Naive thymus-derived CD4-positive, alpha-beta T cell (primary cell): ENCODE data around the gene PAIP1. TPM values are rescaled to one million over a fixed set of nuclear protein-coding genes. Genes with fewer than 3 reads are reported as not detected.

Experiments
- ATAC-seq: fragments of 150-1000 bp; cut with Tn5 transposase; 2 replicates; pipeline ENCODE4 v1.10.0; 2021; ENCODE audit warnings: mild to moderate bottlenecking, moderate library complexity
- CTCF ChIA-PET: fragments of 350-600 bp; sonication (Branson Sonifier 250); formaldehyde crosslinking; loops from one replicate; lab custom pipeline; 2021; ENCODE audit warnings: antibody characterized with exemption; lab: Charles Lee
- POLR2A ChIA-PET: fragments of 350-600 bp; sonication (Branson Sonifier 250); formaldehyde crosslinking; loops from one replicate; lab custom pipeline; 2021; ENCODE audit warnings: antibody characterized with exemption, inconsistent platforms; lab: Charles Lee
- DNase-seq, 9 donors: peaks; one replicate each; pipeline versions ENCODE4 v3.0.0 to v3.0.0-alpha.2; 2020 to 2022; ENCODE audit warnings: mixed read lengths in 1 of 9
- H3K27ac ChIP-seq: one replicate; pipeline ENCODE4 v1.7.0; 2013; ENCODE audit warnings: mild to moderate bottlenecking, low read depth, low read length, moderate library complexity
- H3K27me3 ChIP-seq, 2 donors: one replicate each; pipeline ENCODE4 v1.7.0; 2013; ENCODE audit warnings: low read length in 2 of 2, mild to moderate bottlenecking in 2 of 2, moderate library complexity in 2 of 2; ENCODE audit not compliant: control insufficient read depth in 2 of 2, insufficient read depth in 2 of 2
- H3K36me3 ChIP-seq, 3 experiments: 1 replicate in 2 of 3; 2 replicates in 1 of 3; pipeline ENCODE4 v1.7.0; 2013; ENCODE audit warnings: low read length in 3 of 3, mild to moderate bottlenecking in 3 of 3, moderate library complexity in 1 of 3; ENCODE audit not compliant: insufficient read depth in 3 of 3, control insufficient read depth in 2 of 3
- H3K4me1 ChIP-seq, 2 donors: one replicate each; pipeline ENCODE4 v1.7.0; 2013; ENCODE audit warnings: low read length in 2 of 2, mild to moderate bottlenecking in 2 of 2, moderate library complexity in 1 of 2; ENCODE audit not compliant: control insufficient read depth in 2 of 2, insufficient read depth in 2 of 2
- H3K4me3 ChIP-seq: 2 replicates; pipeline ENCODE4 v1.7.0; 2013; ENCODE audit warnings: mild to moderate bottlenecking, low read length
- H3K9me3 ChIP-seq, 3 experiments: 1 replicate in 2 of 3; 2 replicates in 1 of 3; pipeline ENCODE4 v1.7.0; 2013; ENCODE audit warnings: low read length in 3 of 3; ENCODE audit not compliant: control insufficient read depth in 2 of 3
- H3K27ac Mint-ChIP-seq, 9 donors: one replicate each; pipeline ENCODE4 v1.8.0; 2020 to 2022; ENCODE audit warnings: mixed read lengths in 9 of 9, mild to moderate bottlenecking in 8 of 9, moderate library complexity in 5 of 9, inconsistent platforms in 2 of 9
- H3K27me3 Mint-ChIP-seq, 5 donors: one replicate each; pipeline ENCODE4 v1.8.0; 2021 to 2022; ENCODE audit warnings: mixed read lengths in 5 of 5, mild to moderate bottlenecking in 1 of 5
- H3K36me3 Mint-ChIP-seq, 5 donors: one replicate each; pipeline ENCODE4 v1.8.0; 2020 to 2022; ENCODE audit warnings: mixed read lengths in 5 of 5, mild to moderate bottlenecking in 3 of 5, inconsistent platforms in 1 of 5
- H3K4me1 Mint-ChIP-seq, 7 donors: one replicate each; pipeline ENCODE4 v1.8.0; 2020 to 2022; ENCODE audit warnings: mixed read lengths in 7 of 7, mild to moderate bottlenecking in 3 of 7, inconsistent platforms in 1 of 7
- H3K4me3 Mint-ChIP-seq, 10 donors: one replicate each; pipeline ENCODE4 v1.8.0; 2020 to 2022; ENCODE audit warnings: mild to moderate bottlenecking in 10 of 10, mixed read lengths in 10 of 10, moderate library complexity in 6 of 10, inconsistent platforms in 2 of 10
- H3K9me3 Mint-ChIP-seq, 11 donors: one replicate each; pipeline ENCODE4 v1.8.0; 2020 to 2022; ENCODE audit warnings: mixed read lengths in 11 of 11, mild to moderate bottlenecking in 4 of 11, inconsistent platforms in 1 of 11, moderate library complexity in 1 of 11
- intact Hi-C, 2 donors: fragments of 100-400 bp; cut with micrococcal nuclease; formaldehyde crosslinking; loops; one replicate each; pipeline ENCODE4 v1.15.1; 2023
- polyA plus RNA-seq, 2 donors: library from polyadenylated mRNA; unstranded; fragments of 300-500 nt; fragmentation: Illumina TruSeq; gene quantifications; one replicate each; pipeline ENCODE4 v1.2.3, GENCODE V29; 2021
- total RNA-seq, 6 experiments: library from RNA in 5 of 6; stranded (reverse) in 5 of 6; gene quantifications; 1 replicate in 5 of 6; 2 replicates in 1 of 6; pipeline ENCODE4 v1.2.3 and lab custom pipeline; 2021 to 2026

Gene PAIP1
- total and polyA plus RNA-seq, 7 experiments from 2014 or later: 20.7 to 47.8 (median 39.2) TPM

DNA sequence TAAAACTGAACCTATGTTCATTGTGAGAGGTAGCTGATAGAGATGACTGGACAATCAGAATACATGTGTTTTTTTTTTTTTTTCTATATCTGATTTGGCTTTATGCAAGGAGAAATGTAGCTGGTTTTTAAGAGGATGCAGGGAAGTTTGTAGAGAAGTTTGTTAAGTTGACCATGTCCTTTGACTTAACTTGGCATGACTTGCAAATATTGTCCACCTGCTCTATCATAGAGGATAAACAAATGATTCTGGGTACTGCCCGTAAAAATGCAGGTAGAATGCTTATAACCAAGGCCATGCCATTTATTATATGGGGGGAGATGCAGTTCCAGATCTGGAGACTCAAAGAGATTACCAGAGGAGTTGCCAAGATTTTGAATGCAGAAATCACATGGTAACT is 32.4 kb upstream of the PAIP1 start:
- intact Hi-C loops: no loop called here
- H3K4me3 Mint-ChIP-seq: no peak overlapping the region
- ChIA-PET CTCF (no interaction called here), POLR2A (no interaction called here)
- no peaks in the 10 kb centered on the region for H3K27me3 Mint-ChIP-seq
- H3K36me3 Mint-ChIP-seq: peaks cover 4 to 28% (median 11%) of the 10 kb centered on the region in 5 donors
- peaks cover 0 to 7% (median 0%) of the 10 kb centered on the region in 7 donors for H3K4me1 Mint-ChIP-seq
- Histone ChIP-seq H3K27me3 (no peaks in the 10 kb centered on the region), H3K9me3 (no peaks in the 10 kb centered on the region), H3K4me3 (no peak overlapping the region), H3K4me1 (no peaks in the 10 kb centered on the region), H3K27ac (no peak overlapping the region), H3K36me3 (no peaks in the 10 kb centered on the region)
- H3K9me3 Mint-ChIP-seq: no peaks in the 10 kb centered on the region
- no peak for DNase-seq
- no peak overlapping the region for H3K27ac Mint-ChIP-seq
- ATAC-seq: no peak

DNA sequence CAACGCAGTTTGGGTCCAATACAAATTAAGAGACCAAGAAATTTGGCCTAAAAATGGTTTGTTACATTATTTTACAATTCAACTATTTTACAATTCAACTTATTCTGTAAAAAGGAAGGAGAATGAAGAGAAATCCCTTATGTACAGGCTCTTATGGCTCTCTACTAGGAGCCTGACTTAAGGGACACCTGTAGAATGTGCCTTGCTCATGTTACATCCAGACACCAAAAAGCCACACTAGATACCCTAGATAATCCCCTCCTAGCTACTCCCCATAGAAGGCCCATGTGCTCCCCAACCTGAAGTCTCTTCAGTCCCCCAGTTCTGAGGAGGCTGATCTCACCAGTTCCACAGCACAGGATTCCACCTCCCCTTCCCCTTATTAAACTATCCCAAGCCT is 32.0 kb upstream of the PAIP1 start:
- Mint-ChIP-seq H3K9me3 (no peaks in the 10 kb centered on the region), H3K4me3 (no peak overlapping the region), H3K4me1 (peaks cover 0 to 7% (median 0%) of the 10 kb centered on the region in 7 donors), H3K27me3 (no peaks in the 10 kb centered on the region), H3K27ac (no peak overlapping the region), H3K36me3 (peaks cover 4 to 28% (median 11%) of the 10 kb centered on the region in 5 donors)
- Histone ChIP-seq H3K36me3 (no peaks in the 10 kb centered on the region), H3K27ac (no peak overlapping the region), H3K27me3 (no peaks in the 10 kb centered on the region), H3K4me1 (no peaks in the 10 kb centered on the region), H3K9me3 (no peaks in the 10 kb centered on the region), H3K4me3 (no peak overlapping the region)
- DNase-seq (no peak), ATAC-seq (no peak)
- ChIA-PET POLR2A (interaction anchor here (0.6 kb wide), 2 partner anchors 38 to 1118 kb away, joined by 3 to 4 read pairs; no protein-coding TSS in a partner anchor), CTCF (no interaction called here)
- intact Hi-C loops: no loop called here

DNA sequence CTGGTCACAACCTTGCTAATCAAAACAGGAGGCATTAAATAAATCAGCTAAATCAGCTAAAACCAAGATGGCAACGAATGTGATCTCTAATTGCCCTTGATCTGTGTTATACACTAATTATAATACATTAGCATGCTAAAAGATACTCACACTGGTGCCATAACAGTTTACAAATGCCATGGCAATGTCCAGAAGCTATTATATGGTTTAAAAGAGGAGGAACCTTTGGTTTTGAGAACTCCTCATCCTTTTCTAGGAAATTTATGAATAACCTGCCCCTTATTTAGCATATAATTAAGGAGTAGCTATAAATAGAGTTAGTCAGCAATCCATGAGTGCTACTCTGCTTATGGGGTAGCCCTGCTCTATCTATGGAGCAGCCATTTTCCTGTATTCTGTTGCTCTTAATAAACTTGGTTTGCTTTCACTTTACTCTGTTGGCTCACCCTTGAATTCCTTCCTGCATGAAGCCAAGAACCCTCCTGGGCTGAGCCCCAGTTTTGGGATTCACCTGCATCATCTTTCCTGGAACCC is 27.4 kb upstream of the PAIP1 start:
- no peaks in the 10 kb centered on the region for H3K27me3 Mint-ChIP-seq
- peaks cover 0 to 42% (median 14%) of the 10 kb centered on the region in 5 donors for H3K36me3 Mint-ChIP-seq
- Histone ChIP-seq H3K27me3 (no peaks in the 10 kb centered on the region), H3K36me3 (no peaks in the 10 kb centered on the region), H3K9me3 (no peaks in the 10 kb centered on the region), H3K4me3 (no peak overlapping the region), H3K27ac (no peak overlapping the region), H3K4me1 (no peaks in the 10 kb centered on the region)
- no peak for DNase-seq
- ATAC-seq: no peak
- ChIA-PET POLR2A (interaction anchor here (0.9 kb wide), 1 partner anchor 100 kb away, joined by 4 read pairs; the partner anchor contains the start of gene TMEM267), CTCF (no interaction called here)
- H3K27ac Mint-ChIP-seq: no peak overlapping the region
- H3K4me3 Mint-ChIP-seq: no peak overlapping the region
- H3K4me1 Mint-ChIP-seq: no peaks in the 10 kb centered on the region
- no peaks in the 10 kb centered on the region for H3K9me3 Mint-ChIP-seq
- intact Hi-C loops: no loop called here

DNA sequence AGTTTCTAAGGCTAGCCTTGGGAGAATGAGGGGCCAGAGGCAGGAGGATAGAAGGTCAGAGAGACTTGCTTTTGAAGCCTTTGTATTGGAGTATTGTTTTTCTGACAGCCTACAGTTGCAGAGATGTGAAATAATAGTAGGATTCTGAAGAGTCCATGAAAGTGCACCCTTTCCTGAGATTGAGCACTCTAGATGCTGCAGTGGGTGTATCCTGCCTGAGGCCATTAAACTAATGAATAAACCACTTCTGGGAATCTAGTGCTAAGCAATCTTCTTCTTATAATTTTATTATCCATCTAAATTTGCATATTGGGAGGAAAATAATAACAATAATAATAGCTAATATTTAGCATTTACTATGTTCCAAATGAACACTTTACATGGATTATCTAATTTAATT is 26.8 kb upstream of the PAIP1 start:
- Histone ChIP-seq H3K27ac (no peak overlapping the region), H3K9me3 (no peaks in the 10 kb centered on the region), H3K36me3 (no peaks in the 10 kb centered on the region), H3K4me1 (no peaks in the 10 kb centered on the region), H3K4me3 (no peak overlapping the region), H3K27me3 (no peaks in the 10 kb centered on the region)
- no peaks in the 10 kb centered on the region for H3K27me3 Mint-ChIP-seq
- CTCF ChIA-PET: no interaction called here
- no peak overlapping the region for H3K4me3 Mint-ChIP-seq
- intact Hi-C loops: no loop called here
- H3K4me1 Mint-ChIP-seq: no peaks in the 10 kb centered on the region
- peaks cover 0 to 41% (median 11%) of the 10 kb centered on the region in 5 donors for H3K36me3 Mint-ChIP-seq
- DNase-seq (no peak), ATAC-seq (no peak)
- POLR2A ChIA-PET: interaction anchor here (0.9 kb wide), 1 partner anchor 100 kb away, joined by 4 read pairs; the partner anchor contains the start of gene TMEM267
- no peaks in the 10 kb centered on the region for H3K9me3 Mint-ChIP-seq
- no peak overlapping the region for H3K27ac Mint-ChIP-seq

DNA sequence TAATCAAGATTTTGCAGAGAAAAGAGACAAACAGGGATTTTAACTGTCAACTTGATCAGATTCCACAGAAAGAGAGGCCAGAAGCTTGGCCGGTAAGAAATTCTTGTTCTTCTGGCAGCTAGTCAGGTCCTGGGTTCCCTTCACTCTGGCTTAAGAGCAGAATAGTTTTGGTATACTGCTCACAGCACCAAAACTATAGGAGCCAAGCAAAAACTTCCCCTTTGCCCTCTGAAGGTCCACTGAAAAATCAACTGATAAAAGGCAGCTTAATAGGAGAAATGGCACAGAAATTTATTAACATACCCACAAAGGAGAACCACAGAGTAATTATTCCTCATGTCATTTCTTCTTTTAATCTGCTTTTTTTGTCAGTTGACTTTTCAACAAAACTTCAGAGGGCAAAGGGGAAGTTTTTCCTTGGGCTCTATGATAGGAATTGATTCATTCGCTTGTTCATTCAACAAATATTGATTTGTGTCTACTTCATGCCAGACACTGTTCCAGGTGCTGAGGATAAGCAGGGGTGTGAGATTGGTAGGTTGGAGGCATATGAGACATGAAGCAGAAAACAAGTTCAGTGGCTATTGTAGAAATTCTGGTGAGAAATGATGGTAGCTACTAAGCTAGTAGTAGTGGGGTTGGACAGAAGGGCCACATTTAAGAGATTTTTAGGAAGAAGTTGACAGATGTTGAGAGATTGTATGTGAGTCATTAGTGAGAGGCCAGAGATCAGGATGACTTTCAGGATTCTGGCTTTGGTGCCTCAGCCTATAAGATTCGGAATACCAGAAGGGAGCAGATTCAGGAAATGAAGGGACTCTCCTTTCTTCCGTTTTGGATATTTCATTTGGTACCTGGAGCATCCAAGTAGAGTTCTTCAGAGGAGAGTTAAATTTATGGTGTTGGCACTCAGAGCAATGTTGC is 25.5 kb upstream of the PAIP1 start:
- Mint-ChIP-seq H3K36me3 (peaks cover 0 to 38% (median 11%) of the 10 kb centered on the region in 5 donors), H3K27ac (peak overlapping the region in 1 of 9 donors; percentile 36), H3K4me3 (no peak overlapping the region), H3K4me1 (no peaks in the 10 kb centered on the region), H3K27me3 (no peaks in the 10 kb centered on the region), H3K9me3 (no peaks in the 10 kb centered on the region)
- intact Hi-C loops: no loop called here
- DNase-seq (no peak), ATAC-seq (no peak)
- Histone ChIP-seq H3K27me3 (no peaks in the 10 kb centered on the region), H3K9me3 (no peaks in the 10 kb centered on the region), H3K36me3 (no peaks in the 10 kb centered on the region), H3K4me1 (no peaks in the 10 kb centered on the region), H3K4me3 (no peak overlapping the region), H3K27ac (no peak overlapping the region)
- ChIA-PET POLR2A (no interaction called here), CTCF (no interaction called here)

DNA sequence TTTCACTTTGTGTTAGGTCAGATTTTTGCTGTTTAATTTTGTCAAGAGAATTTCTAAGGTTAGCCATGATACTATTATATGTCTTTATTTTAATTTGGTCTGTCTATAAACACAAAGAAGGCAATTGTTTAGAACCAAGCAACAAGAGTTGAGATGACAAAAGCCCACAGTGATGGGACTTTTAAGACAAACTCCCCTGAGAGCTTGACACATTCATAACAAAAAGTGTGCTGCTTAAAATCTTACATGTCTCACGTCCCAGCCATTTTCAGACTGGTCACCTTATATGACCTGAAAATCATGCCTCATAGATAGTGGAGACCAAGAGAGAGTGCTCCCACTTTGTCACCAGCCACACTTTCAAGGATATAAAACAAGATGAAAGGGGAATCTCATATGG is 24.5 kb upstream of the PAIP1 start:
- no peak overlapping the region for H3K4me3 Mint-ChIP-seq
- POLR2A ChIA-PET: no interaction called here
- Histone ChIP-seq H3K4me3 (no peak overlapping the region), H3K27ac (no peak overlapping the region), H3K9me3 (no peaks in the 10 kb centered on the region), H3K36me3 (no peaks in the 10 kb centered on the region), H3K27me3 (no peaks in the 10 kb centered on the region), H3K4me1 (no peaks in the 10 kb centered on the region)
- no peak overlapping the region for H3K27ac Mint-ChIP-seq
- H3K4me1 Mint-ChIP-seq: no peaks in the 10 kb centered on the region
- intact Hi-C loops: no loop called here
- no peaks in the 10 kb centered on the region for H3K9me3 Mint-ChIP-seq
- H3K27me3 Mint-ChIP-seq: no peaks in the 10 kb centered on the region
- CTCF ChIA-PET: no interaction called here
- no peak for DNase-seq
- peaks cover 0 to 34% (median 14%) of the 10 kb centered on the region in 5 donors for H3K36me3 Mint-ChIP-seq
- no peak for ATAC-seq
